ENCODE results near the gene TTYH2.

GRCh38 chr17:74206332-74206818 is 7.0 kb upstream of the TTYH2 start:
- no peak for TF ChIP-seq CTCF (IDR thresholded peaks at IDR 0.05)
- no peak for TF ChIP-seq EP300 (IDR thresholded peaks at IDR 0.05)
